Neural progenitor cell (in vitro differentiated cells): ENCODE results near the gene MITF. TPM values are rescaled to one million over a fixed set of nuclear protein-coding genes. Genes with fewer than 3 reads are reported as not detected.

ENCODE experiments used
- DNase-seq: peaks from one replicate; pipeline ENCODE4 v3.0.0-alpha.2; 2016; ENCODE audit warnings: low spot score
- H2AFZ ChIP-seq: fragments of 200-600 bp; sonication (generic); replicated peaks from 2 replicates; pipeline ENCODE4 v1.6.1; 2016; ENCODE audit warnings: antibody characterized with exemption
- H3F3A ChIP-seq: fragments of 200-600 bp; sonication (generic); 2 replicates; pipeline ENCODE4 v1.6.1; 2016; ENCODE audit warnings: antibody characterized with exemption, low read depth
- H3K27ac ChIP-seq: fragments of 200-600 bp; sonication (generic); 2 replicates; pipeline ENCODE4 v1.5.1; 2016; ENCODE audit warnings: mild to moderate bottlenecking
- H3K27me3 ChIP-seq: fragments of 200-600 bp; sonication (generic); 2 replicates; pipeline ENCODE4 v1.6.1; 2016; ENCODE audit warnings: mild to moderate bottlenecking, moderate library complexity
- H3K36me3 ChIP-seq: fragments of 200-600 bp; sonication (generic); 2 replicates; pipeline ENCODE4 v1.5.1; 2016
- H3K4me1 ChIP-seq: fragments of 200-600 bp; sonication (generic); 2 replicates; pipeline ENCODE4 v1.6.1; 2016; ENCODE audit warnings: mixed run types
- H3K4me2 ChIP-seq: fragments of 200-600 bp; sonication (generic); 2 replicates; pipeline ENCODE4 v1.6.1; 2016
- H3K4me3 ChIP-seq: fragments of 200-600 bp; sonication (generic); 2 replicates; pipeline ENCODE4 v1.5.1; 2016
- H3K79me2 ChIP-seq: fragments of 200-600 bp; sonication (generic); 2 replicates; pipeline ENCODE4 v1.6.1; 2016; ENCODE audit warnings: low read depth
- H3K9ac ChIP-seq: fragments of 200-600 bp; sonication (generic); 2 replicates; pipeline ENCODE4 v1.6.1; 2016
- H3K9me3 ChIP-seq: fragments of 200-600 bp; sonication (generic); 2 replicates; pipeline ENCODE4 v1.5.1; 2016; ENCODE audit warnings: low read depth
- H4K20me1 ChIP-seq: fragments of 200-600 bp; sonication (generic); 2 replicates; pipeline ENCODE4 v1.6.1; 2016; ENCODE audit warnings: low read depth
- H3K27ac Mint-ChIP-seq: 3 replicates; pipeline ENCODE4 v1.8.0; 2021; ENCODE audit warnings: mixed read lengths
- H3K27me3 Mint-ChIP-seq: 2 replicates; pipeline ENCODE4 v1.8.0; 2022; ENCODE audit warnings: low read depth, mild to moderate bottlenecking, inconsistent platforms, moderate library complexity, mixed read lengths; ENCODE audit not compliant: insufficient read depth
- H3K36me3 Mint-ChIP-seq: 3 replicates; pipeline ENCODE4 v1.8.0; 2021; ENCODE audit warnings: mixed read lengths
- H3K4me1 Mint-ChIP-seq: 3 replicates; pipeline ENCODE4 v1.8.0; 2021; ENCODE audit warnings: mixed read lengths
- H3K4me3 Mint-ChIP-seq: 3 replicates; pipeline ENCODE4 v1.8.0; 2021; ENCODE audit warnings: mild to moderate bottlenecking, moderate library complexity, mixed read lengths
- H3K9me3 Mint-ChIP-seq: 3 replicates; pipeline ENCODE4 v1.8.0; 2020; ENCODE audit warnings: mixed read lengths
- CTCF ChIP-seq: fragments of 200-600 bp; sonication (generic); IDR thresholded peaks from 2 replicates; pipeline ENCODE4 v1.5.1; 2017; ENCODE audit warnings: antibody characterized with exemption, mild to moderate bottlenecking
- EZH2 ChIP-seq: fragments of 200-600 bp; sonication (generic); IDR thresholded peaks from 2 replicates; pipeline ENCODE4 v1.6.1; 2017; ENCODE audit warnings: antibody characterized with exemption, mild to moderate bottlenecking, moderate library complexity
- EZH2phosphoT487 ChIP-seq: fragments of 200-600 bp; sonication (generic); IDR thresholded peaks from 2 replicates; pipeline ENCODE4 v1.6.1; 2017; ENCODE audit warnings: antibody characterized with exemption
- total RNA-seq: library from RNA; depleted of rRNA; stranded (reverse); fragments of >200 nt; gene quantifications from 2 replicates; pipeline ENCODE4 v1.2.3, GENCODE V29; 2015; ENCODE audit warnings: low replicate concordance

The MITF gene
- total RNA-seq, 1 donor from 2014 or later: not detected

- H3K27ac ChIP-seq: no peak overlapping the region
- H3K27me3 ChIP-seq: no peaks in the 10 kb centered on the region
- no peaks in the 10 kb centered on the region for H3K36me3 ChIP-seq
- H3K4me3 ChIP-seq: no peak overlapping the region
- no peak overlapping the region for H3K4me2 ChIP-seq
- no peaks in the 10 kb centered on the region for H3K4me1 ChIP-seq
- TF ChIP-seq EZH2: no peak
- no peak for TF ChIP-seq EZH2phosphoT487
- no peak for TF ChIP-seq CTCF
- no peaks in the 10 kb centered on the region for H3K9me3 ChIP-seq
- H2AFZ ChIP-seq: no peak overlapping the region
- no peaks in the 10 kb centered on the region for H3F3A ChIP-seq
- Mint-ChIP-seq H3K27me3 (no peaks in the 10 kb centered on the region), H3K4me1 (peaks cover 12% of the 10 kb centered on the region), H3K36me3 (no peaks in the 10 kb centered on the region), H3K4me3 (no peak overlapping the region), H3K9me3 (no peaks in the 10 kb centered on the region), H3K27ac (no peak overlapping the region)
- H4K20me1 ChIP-seq: no peaks in the 10 kb centered on the region
- H3K9ac ChIP-seq: no peak overlapping the region
- DNase-seq: no peak
- no peaks in the 10 kb centered on the region for H3K79me2 ChIP-seq
These were observed 255.7 kb downstream of the MITF start for GRCh38 chr3:69994919-69995318.

- no peak overlapping the region for H3K27ac ChIP-seq
- no peaks in the 10 kb centered on the region for H3K27me3 ChIP-seq
- Mint-ChIP-seq H3K4me3 (no peak overlapping the region), H3K27me3 (no peaks in the 10 kb centered on the region), H3K36me3 (no peaks in the 10 kb centered on the region), H3K9me3 (no peaks in the 10 kb centered on the region), H3K4me1 (peaks cover 25% of the 10 kb centered on the region), H3K27ac (no peak overlapping the region)
- no peaks in the 10 kb centered on the region for H3K79me2 ChIP-seq
- no peak overlapping the region for H3K4me3 ChIP-seq
- no peaks in the 10 kb centered on the region for H3K36me3 ChIP-seq
- no peaks in the 10 kb centered on the region for H3K9me3 ChIP-seq
- peaks cover 12% of the 10 kb centered on the region for H3K4me1 ChIP-seq
- no peaks in the 10 kb centered on the region for H3F3A ChIP-seq
- TF ChIP-seq EZH2 (no peak), EZH2phosphoT487 (no peak), CTCF (no peak)
- no peak overlapping the region for H2AFZ ChIP-seq
- DNase-seq: no peak
- no peak overlapping the region for H3K4me2 ChIP-seq
- no peak overlapping the region for H3K9ac ChIP-seq
- H4K20me1 ChIP-seq: no peaks in the 10 kb centered on the region
These were observed 258.5 kb downstream of the MITF start for GRCh38 chr3:69997631-69998307.

- Histone ChIP-seq H3K27ac (no peak overlapping the region), H3F3A (no peaks in the 10 kb centered on the region), H3K4me3 (no peak overlapping the region), H3K9ac (no peak overlapping the region), H3K4me1 (peaks cover 12% of the 10 kb centered on the region), H3K36me3 (no peaks in the 10 kb centered on the region), H3K27me3 (no peaks in the 10 kb centered on the region), H3K9me3 (no peaks in the 10 kb centered on the region), H4K20me1 (no peaks in the 10 kb centered on the region), H3K4me2 (no peak overlapping the region), H2AFZ (no peak overlapping the region), H3K79me2 (no peaks in the 10 kb centered on the region)
- peaks cover 25% of the 10 kb centered on the region for H3K4me1 Mint-ChIP-seq
- no peaks in the 10 kb centered on the region for H3K36me3 Mint-ChIP-seq
- H3K4me3 Mint-ChIP-seq: no peak overlapping the region
- H3K27ac Mint-ChIP-seq: peak overlapping the region; percentile 31
- no peak for TF ChIP-seq EZH2
- no peak for TF ChIP-seq EZH2phosphoT487
- no peak for TF ChIP-seq CTCF
- H3K27me3 Mint-ChIP-seq: no peaks in the 10 kb centered on the region
- no peaks in the 10 kb centered on the region for H3K9me3 Mint-ChIP-seq
- DNase-seq: no peak
These were observed 259.5 kb downstream of the MITF start for GRCh38 chr3:69998759-69999139.
